AG08396 (cell line): ENCODE data around the gene CPSF3.

Source experiments
- DNase-seq: peaks from one replicate; pipeline ENCODE4 v3.0.0; 2012; ENCODE audit warnings: low spot score, mixed read lengths

The CPSF3 gene

DNA sequence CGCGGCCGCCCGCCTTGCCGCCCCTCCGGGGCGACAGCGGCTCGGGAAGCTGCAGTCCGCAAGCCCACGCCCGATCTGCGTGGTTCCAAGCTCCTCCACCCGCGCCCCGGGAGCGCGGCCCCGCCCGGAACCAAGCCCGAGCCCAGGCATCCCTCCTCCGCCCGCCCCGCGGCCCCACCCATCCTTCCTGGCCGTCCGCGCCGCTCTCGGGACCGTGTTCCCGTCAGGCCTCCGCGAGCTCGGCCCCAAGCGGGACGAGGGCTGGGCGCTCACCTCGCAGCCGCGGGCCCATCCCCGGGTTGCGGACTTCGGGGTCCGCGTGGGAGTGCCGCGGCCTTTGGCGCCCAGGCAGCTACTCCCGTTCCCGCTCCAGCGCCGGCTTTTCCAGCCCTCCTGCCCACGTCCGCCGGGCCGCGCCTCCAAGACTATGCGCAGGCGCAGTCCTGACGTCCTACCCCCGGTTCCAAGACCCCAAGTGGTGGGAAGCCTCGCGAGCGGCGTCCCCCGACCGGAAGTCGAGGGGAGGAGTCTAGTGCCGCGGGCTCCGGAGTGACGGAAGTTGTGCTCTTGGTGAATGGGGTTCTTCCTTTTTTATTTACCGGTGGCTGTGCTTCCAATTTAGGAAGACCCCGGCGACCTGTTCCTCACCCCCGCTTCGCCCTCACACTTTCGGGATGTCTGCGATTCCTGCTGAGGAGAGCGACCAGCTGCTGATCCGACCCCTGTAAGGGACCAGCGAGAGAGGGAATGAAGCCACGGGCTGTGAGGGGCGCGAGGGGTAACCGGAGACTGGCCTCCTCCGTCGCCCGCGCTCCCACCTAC is at the start of gene CPSF3, which contains the start of gene ITGB1BP1:
Gene CPSF3, plus strand, starts transcription at position 555 of the 822 bp plus-strand sequence. Its CDS starts 120 bp downstream, at position 675.
Gene ITGB1BP1, minus strand, starts transcription at position 429 of the 822 bp plus-strand sequence. CDS start 4,831 bp downstream, outside the sequence.
- DNase-seq = peak; percentile 100

DNA sequence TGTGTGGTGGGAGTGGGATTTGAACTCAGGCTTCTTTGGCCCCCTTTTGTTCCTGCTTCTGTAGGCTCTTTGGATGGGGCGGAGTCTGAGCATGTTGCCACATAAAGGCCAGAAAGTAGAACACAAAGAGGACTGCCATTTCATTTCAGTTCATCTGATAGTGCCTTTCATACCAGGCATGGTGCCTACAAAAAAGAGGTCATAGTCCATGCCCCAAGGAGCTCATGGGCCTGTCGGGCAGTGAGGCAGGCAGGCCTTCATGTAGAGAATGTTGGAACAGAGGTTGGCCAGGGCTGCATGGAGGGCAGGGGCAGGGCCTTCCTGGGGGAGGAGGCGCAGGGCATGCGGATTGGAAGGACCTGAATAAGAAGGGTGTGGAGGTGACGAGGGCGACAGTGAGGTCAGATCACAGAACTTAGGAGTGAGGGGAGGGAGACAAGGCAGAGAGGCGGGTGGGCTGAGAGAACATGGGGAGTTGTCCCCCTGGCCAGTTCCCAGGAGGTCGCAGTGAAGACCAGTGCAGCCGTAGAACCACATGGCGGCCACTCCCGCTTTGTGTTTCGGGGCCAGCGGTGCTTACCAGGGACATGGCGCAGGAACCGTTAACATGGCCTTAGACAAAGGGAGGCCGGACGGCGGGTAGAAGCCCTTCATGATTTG is 49.3 kb upstream of the CPSF3 start:
- no peak for DNase-seq

DNA sequence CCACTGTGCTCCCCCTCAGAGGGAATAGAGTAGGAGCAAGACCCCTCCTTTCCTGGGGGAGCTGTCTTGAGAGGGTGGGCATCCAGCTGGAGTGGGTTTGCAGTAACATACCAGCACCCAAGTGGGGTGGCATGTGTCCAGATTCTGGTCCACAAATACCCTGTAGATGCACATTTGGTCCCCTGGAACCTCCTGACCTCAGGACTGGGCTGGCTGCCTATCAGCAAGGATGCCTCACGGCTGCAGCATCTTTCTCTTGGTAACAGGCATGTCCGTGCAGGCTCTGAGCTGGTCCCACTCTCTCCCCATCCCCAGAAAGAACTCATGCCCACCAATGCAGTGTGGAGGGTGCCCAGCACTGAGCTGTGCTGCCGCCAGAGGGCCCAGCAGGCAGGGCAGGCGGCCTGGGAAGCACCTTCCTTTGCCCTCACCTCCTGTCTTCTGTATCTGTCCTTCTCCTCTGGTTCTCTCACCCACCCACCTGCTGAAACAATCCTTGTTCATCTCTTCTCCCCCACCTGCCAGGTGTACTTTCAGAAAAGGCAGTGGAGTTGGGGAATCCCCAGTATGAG is 47.5 kb upstream of the CPSF3 start:
- DNase-seq = no peak

DNA sequence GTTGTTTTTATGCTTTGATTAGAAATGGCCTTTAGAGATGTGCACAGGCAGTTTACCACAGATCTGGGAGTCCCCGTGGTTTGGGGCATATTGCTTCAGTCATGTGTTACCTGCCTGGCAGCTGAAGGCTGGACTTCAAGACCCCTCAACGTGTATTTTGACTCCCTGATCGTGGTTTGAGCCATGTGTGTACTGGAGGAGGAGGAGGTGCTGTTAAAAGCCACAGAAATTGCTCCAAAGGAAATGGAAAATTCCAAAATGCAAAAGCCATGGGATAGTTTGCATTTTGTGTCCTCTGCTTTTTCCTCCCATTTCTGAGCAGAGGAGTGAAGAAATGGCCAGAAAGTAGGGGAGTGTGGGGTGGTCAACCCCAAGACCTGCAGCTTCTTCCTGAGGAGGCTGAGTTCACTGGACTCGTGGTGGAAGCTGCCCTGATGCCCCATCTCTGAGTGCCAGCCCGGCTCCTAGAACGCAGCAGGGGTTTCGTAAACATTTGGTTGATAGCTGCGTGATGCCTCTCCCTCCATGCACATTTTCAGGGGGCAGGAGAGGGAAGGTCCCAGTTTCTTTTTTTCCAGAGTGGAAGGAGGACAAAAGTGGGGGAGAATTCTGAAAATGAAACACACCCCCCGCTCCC is 45.9 kb upstream of the CPSF3 start:
- no peak for DNase-seq

DNA sequence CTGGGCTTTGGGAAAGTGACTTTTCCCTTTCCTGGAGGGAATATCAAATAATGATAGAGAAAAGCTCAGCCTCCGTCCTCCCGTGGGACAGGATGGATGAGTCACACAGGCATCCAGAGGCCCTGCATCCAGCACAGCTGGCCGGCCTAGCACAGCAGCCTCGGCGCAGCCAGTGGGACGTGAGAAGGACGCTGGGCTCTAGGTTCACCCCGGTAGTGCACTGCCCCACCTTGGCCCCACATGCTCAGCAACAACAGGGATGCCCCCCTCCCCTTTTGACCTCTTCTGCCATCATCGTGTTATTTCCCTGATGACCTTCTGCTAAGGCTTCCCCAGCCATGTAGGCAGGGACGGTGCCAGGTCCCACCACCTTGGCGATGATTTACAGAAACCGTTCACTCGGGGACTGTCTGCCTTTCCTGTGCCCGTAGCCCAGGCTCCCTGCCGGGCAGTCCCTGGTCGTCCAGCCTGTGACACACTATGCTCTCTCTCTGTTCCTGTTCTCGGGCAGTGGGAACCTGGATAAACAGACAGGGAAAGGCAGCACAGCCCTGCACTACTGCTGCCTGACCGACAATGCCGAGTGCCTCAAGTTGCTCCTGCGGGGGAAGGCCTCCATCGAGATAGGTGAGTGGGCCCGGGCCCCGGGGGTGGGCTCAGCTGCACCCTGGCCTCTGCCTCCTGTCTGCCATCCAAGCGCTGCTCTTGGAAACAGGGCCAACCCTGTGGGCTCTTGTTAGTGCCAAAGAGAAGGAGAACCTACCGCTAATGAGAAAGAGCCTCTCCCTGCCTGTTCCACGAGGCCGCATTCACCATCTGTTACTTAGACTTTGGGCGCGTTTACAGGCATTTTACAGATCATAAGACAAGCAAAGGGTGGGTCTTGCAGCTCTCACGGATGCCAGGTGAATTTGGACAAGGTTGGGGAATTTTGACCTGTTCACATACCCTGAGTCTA is 44.7 kb upstream of the CPSF3 start:
- peak; percentile 88 for DNase-seq

DNA sequence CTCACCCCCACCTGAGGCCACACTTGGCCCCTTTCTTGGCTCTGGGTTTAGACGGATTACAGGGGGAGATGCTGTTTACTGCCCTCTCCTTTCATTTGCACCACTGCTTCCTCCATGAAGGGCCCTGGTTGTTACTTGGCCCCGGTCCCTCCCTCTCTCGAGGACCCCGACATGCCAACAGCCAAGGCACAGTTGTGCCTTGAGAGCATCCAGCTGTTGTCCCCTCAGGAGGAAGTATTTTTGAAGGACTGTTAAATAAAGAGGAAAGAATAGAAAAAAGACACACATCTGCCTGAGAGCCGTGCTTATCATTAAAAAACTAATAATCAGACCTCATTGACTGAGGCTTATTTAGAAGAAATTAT is 44.1 kb upstream of the CPSF3 start:
- no peak for DNase-seq

DNA sequence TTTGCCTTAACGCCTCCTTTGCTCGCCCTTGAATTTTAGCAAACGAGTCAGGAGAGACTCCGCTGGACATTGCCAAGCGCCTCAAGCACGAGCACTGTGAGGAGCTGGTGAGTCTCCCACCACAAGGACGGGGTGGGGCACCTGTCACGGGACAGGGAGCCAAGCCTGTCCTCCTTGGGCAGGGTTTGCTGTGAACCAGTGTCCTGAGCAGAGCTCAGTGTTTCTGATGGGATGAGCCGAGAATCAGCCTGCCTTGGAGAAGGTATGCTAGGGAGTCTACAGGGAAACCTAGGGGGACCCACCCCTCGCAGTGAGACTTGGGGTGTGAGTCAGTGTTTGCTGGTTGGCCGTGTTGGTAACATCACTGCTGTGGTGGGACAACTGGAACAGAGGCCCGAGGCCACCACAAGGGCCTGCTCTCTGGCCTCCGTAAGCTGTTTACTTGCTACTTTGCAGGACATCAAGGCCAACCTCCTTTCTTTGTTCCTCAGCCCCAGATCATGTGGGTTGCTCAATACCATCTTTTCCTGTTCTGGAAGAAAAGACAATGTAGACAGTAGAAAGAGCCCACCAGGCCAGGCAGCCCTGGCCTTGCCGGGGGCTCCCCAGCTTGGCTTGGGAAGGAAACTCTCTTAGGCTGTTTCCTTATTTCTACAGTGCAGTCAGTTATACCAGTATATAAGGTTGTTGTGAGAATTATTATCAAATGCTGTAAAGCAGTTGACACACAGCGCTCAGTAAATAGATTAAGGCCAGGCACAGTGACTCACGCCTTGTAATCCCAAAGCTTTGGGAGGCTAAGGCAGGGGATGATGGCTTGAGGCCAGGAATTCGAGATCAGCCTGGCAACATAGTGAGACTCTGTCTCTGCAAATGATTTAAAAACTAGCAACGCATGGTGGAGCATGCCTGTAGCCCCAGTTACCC is 42.5 kb upstream of the CPSF3 start:
- DNase-seq = peak; percentile 53

DNA sequence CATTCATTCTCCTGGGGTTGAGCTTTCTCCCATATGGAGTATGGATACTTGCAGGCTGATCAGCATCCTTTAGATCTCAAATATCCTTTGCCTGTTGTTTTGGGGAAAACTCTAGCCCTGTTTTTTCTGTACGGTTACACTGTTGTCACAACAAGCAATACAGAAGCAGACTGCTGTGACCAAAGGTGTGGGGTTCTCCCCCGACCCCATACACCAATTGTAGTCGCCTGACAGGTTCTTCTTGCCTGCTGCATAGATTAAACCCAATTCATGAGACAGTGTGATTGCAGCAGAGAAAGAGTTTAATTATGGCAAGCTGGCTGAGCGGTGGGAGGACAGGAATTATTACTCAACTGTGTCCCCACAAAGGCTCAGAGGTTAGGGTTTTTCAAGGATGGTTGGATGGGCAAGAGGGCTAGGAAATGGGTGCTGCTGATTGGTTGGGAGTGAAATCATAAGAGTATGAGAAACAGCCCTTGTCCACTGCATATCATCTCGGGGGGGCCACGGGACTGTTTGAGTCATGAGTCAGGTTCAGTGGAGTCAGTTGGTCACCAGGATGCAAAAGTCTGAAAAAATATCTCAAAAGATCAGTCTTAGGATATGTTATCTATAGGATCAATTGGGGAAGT is 40.7 kb upstream of the CPSF3 start:
- DNase-seq = no peak

DNA sequence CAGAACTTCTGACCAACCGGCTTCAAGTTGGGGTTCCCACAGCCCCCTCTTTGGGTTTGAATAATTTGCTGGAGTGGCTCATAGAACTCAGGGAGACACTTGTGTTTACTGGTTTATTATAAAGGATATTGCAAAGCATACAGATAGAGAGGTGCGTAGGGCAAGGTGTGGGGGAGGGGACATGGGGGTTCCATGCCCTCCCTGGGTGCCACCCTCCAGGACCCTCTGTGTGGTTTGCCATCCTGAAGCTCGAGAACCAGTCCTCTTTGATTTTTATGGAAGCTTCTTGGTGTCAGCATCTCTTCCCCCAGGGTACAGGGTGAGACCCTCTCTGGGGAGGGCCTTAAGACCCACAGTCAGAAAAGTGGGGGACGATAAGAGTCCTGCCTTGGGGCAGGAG is 38.9 kb upstream of the CPSF3 start:
- no peak for DNase-seq

DNA sequence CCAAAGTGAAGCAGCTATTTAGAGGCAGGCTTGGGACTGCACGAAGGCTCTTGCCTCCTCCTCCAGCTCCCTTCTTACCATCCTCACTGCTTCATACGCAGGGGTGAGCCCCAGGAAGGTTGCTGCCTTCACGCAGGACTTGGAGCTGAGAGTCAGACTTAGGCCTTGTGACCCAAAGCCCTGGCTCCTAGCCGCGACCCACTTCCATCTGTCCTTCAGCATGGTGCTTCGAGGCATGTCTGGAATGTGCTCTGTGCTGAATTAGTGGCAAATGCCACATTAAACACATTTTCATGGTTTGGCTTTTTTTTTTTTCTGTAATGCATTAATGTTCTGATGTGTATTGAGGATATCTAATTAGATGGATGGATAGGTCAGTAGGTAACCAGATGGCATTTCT is 37.6 kb upstream of the CPSF3 start:
- DNase-seq = no peak

DNA sequence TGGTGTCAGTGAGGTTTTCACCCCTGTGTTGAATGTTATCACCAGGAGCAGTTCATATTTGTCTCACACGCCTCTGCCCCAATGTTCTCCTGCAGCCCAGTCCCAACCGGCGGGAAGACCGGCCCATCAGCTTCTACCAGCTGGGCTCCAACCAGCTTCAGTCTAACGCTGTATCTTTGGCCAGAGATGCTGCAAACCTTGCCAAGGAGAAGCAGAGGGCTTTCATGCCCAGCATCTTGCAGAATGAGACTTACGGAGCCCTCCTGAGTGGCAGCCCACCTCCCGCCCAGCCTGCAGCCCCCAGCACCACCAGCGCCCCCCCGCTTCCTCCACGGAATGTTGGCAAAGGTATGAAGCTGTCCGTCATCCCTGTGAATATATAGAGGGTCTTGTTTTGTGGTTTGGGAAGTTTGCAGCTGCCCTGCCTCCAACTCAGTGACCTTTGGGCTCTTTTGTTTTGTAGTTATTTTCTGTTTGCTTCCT is 35.2 kb upstream of the CPSF3 start:
- DNase-seq = no peak

DNA sequence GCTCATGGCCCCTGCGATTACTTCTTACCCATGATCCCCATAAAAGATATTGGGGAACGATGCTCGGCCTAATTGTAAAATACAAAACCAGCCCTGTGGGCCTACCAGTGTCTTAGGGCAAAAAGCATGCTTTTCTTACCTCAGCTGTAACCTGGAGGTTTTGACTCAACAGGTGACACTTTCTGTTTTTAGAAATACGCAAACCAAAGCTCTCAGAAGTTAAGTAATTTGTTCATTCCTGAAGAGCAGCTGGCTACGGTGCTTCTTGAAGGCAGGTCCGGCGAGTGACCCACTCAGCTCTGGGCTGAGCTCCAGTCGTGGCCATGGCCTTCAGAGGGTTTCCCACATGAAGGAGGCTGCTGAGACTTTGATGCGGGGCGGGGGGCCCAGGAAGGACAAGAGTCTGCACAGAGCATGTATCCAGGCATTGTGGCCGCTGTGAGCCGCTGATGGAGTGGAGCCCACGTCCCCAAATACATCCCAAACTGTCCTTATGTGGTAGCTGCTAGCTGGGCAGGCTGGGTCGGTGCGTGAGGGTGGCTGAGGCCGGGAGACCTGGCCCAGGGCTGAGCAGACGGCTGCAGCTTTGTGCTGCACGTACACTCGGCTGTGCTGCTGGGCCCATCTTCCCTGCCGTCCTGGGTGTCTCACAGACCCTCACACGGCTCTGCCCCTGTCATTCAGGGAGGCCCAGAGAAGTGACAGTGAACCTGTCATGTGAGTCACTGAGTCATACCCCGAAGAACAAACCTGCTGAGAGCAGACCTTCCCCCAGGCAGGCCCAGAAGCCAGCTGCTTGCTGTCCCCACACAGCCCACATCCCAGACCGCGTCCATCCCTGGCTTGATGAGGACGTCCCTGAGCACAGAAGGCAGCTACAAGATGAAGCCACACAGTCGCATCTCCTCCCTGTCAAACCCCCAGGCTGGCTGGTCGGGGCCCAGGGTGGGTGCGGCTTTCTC is 34.2 kb upstream of the CPSF3 start:
- no peak for DNase-seq

DNA sequence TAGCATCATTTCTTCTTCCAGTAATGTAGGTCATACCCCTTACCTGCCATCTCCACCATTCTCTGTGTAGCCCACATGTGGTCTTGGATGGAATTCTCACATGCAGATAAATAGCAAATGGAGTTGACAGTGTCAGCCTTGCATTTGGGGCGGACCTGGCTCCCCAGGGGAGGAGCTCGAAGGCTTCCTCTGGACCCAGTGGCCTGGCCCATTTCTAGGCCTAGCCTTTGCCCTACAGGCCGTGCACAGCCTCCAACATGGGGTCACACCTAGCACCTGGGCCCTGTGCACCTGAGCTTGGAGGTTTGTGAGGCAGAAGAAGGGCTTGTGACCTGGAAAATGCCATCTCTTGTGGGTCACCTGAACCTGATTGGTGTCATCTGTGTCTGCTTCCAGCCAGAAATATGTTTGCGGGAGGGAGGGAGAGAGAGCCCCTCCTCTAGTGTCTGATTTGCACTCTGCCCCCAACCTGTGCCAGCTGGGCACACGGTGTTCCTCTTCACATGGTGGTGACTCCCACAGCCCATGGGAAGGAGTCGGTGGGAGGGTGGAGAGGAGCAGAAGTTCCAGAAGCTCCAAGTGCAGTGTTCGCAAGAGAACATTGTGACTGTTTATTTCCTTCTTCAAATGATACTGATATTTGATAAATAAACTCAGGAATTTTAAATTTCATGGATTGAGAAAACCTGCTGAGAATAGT is 33.2 kb upstream of the CPSF3 start:
- DNase-seq = no peak

DNA sequence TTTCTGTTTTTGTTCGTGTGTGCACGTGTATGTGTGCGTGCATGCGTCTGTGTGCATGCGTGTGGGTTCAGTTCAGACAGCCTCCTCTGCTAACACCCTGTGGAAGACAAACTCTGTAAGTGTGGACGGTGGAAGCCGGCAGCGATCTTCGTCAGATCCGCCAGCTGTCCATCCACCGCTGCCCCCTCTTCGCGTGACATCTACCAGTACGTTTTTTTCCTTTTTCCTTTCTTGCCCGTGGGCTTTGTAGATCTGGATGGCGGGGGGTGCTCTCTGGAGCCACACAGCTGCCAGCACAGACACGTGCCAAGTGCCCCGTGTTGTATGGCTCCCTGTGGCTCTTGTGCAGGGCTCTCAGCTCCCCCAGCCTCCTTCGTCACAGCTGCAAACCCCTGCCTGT is 32.5 kb upstream of the CPSF3 start:
- no peak for DNase-seq

DNA sequence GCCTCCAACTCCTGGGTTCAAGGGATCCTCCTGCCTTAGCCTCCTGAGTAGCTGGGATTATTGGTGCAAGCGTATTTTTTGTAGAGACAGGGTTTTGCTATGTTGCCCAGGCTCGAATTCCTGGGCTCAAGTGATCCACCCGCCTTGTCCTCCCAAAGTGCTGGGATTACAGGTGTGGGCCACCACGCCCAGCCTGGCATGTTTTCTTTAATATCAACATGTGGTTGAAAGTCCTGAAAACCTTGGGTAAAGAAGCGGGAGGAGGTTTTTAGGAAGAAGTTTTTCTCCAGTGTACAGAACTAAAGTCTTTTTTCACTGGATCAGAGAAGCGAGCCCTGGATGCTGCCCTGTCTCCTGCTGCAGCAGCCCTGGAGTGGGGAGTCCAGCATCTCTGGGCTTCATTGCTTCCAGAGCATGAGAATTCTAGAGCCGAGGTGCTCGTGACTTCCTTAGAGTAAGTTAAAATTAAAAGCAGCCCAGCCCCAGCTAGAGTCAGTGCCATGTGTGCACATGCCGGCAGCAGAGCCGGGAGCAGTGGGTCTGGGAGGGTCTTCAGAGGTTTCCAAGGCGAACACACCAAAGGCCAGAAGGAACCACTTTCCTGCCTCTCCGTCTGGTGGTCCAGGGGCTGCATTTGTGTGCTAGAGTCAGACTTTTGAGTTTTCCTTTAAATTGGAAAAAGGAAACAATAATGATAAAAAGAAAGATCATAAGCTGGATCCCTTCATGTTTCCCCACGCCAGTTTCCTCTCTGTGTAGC is 31.3 kb upstream of the CPSF3 start:
- no peak for DNase-seq

DNA sequence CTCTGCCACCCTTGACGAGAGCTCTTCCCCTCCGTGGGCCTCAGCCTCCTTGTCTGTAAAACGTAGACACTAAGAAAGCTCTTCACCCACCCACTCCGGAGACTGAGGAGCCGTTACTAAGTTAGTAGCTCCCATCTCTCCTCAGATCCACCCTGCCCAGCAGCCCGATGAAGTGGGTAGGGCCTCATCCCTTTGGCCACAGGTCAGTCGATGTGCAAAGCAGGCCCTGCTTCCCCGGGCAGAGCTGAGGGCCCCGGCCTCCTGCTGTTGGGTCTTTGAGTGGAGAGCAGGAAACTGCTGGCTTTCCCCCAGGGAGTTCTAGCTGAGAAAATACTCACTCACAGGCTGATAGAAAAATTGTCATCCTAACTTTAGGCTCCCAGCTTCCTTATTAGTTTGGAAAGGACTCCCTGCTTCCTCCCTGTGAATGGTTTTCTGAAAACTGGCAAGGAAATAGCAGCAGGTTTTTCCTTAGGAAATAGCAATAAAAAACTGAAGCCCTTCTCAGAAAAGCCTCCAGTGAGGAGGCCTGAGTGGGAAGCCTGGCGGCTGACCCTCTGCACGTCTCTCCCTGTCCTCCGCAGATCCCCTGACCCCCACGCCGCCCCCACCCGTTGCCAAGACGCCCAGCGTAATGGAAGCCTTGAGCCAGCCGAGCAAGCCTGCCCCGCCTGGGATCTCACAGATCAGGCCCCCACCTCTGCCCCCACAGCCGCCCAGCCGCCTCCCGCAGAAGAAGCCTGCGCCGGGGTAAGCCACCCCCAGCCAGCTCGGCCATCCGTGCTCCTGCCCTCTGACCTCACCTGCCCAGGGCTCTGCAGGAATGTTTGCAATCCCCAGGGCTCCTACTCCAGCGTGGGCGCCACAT is 30.3 kb upstream of the CPSF3 start:
- no peak for DNase-seq
